A204.1 (cell line): Measurements from ENCODE around the gene DMD.
"Not testable (repeated sequence)": the region's sequence is repeated elsewhere in the genome, so short reads cannot be mapped to it uniquely, and the experiment has no call there.

Experiments
- FAIRE-seq: peaks from 2 replicates; lab custom pipeline; 2012; peaks lifted over from hg19 to GRCh38; lab: Jason Lieb, UNC

DMD gene

GRCh38 chrX:31506928-31507327 is 1704.4 kb downstream of the DMD start:
- no peak for FAIRE-seq

GRCh38 chrX:31506360-31506759 is 1705.0 kb downstream of the DMD start:
- FAIRE-seq = no peak

- FAIRE-seq = no peak
Measured at GRCh38 chrX:31500921-31501320, 1710.4 kb downstream of the DMD start.

GRCh38 chrX:31499109-31499508 is 1712.2 kb downstream of the DMD start:
- FAIRE-seq = no peak

- FAIRE-seq = no peak
Measured at GRCh38 chrX:31497086-31497485, 1714.3 kb downstream of the DMD start.

GRCh38 chrX:31487951-31488350 is 1723.4 kb downstream of the DMD start:
- FAIRE-seq = no peak

- FAIRE-seq = no peak
Measured at GRCh38 chrX:31483336-31483735, 1728.0 kb downstream of the DMD start.

- no peak for FAIRE-seq
Measured at GRCh38 chrX:31480696-31481095, 1730.7 kb downstream of the DMD start.

- FAIRE-seq = no peak
Measured at GRCh38 chrX:31471229-31471628, 1740.1 kb downstream of the DMD start.

- not testable (repeated sequence) for FAIRE-seq
Measured at GRCh38 chrX:31470753-31471152, 1740.6 kb downstream of the DMD start.

- FAIRE-seq = no peak
Measured at GRCh38 chrX:31464306-31464915, 1746.9 kb downstream of the DMD start.

GRCh38 chrX:31461266-31461665 is 1750.1 kb downstream of the DMD start:
- FAIRE-seq = no peak

- no peak for FAIRE-seq
Measured at GRCh38 chrX:31459361-31459760, 1752.0 kb downstream of the DMD start.

GRCh38 chrX:31449965-31450364 is 1761.4 kb downstream of the DMD start:
- no peak for FAIRE-seq

- FAIRE-seq = no peak
Measured at GRCh38 chrX:31449081-31449480, 1762.3 kb downstream of the DMD start.

- FAIRE-seq = no peak
Measured at GRCh38 chrX:31445542-31445941, 1765.8 kb downstream of the DMD start.

- no peak for FAIRE-seq
Measured at GRCh38 chrX:31443654-31444053, 1767.7 kb downstream of the DMD start.

GRCh38 chrX:31440546-31440945 is 1770.8 kb downstream of the DMD start:
- FAIRE-seq = no peak

GRCh38 chrX:31436424-31436823 is 1774.9 kb downstream of the DMD start:
- no peak for FAIRE-seq

GRCh38 chrX:31435592-31435991 is 1775.8 kb downstream of the DMD start:
- FAIRE-seq = no peak

- FAIRE-seq = no peak
Measured at GRCh38 chrX:31433856-31434255, 1777.5 kb downstream of the DMD start.

- FAIRE-seq = no peak
Measured at GRCh38 chrX:31429915-31430314, 1781.4 kb downstream of the DMD start.

- no peak for FAIRE-seq
Measured at GRCh38 chrX:31423609-31424189, 1787.7 kb downstream of the DMD start.

GRCh38 chrX:31421441-31421840 is 1789.9 kb downstream of the DMD start:
- no peak for FAIRE-seq
